Astrocyte (in vitro differentiated cells and primary cell): Measurements from ENCODE around the gene MFNG. TPM values are rescaled to one million over a fixed set of nuclear protein-coding genes. Genes with fewer than 3 reads are reported as not detected.

ENCODE experiments used
- DNase-seq: peaks from one replicate; pipeline ENCODE4 v3.0.0-alpha.2; 2010; ENCODE audit warnings: low read depth
- FAIRE-seq: peaks from 2 replicates; lab custom pipeline; 2011; peaks lifted over from hg19 to GRCh38; lab: Jason Lieb, UNC
- H2AFZ ChIP-seq: 2 replicates; pipeline ENCODE4 v1.6.0; 2012; ENCODE audit warnings: low read depth, low read length, inconsistent platforms
- H3K27ac ChIP-seq: 2 replicates; pipeline ENCODE4 v1.5.1; 2011; ENCODE audit warnings: low read depth, low read length, inconsistent platforms
- H3K27me3 ChIP-seq: 2 replicates; pipeline ENCODE4 v1.6.0; 2011; ENCODE audit warnings: low read length, inconsistent platforms; ENCODE audit not compliant: insufficient read depth
- H3K36me3 ChIP-seq: 2 replicates; pipeline ENCODE4 v1.5.1; 2011; ENCODE audit warnings: low read length, inconsistent platforms; ENCODE audit not compliant: insufficient read depth
- H3K4me1 ChIP-seq: 2 replicates; pipeline ENCODE4 v1.5.1; 2011; ENCODE audit warnings: low read length, inconsistent platforms; ENCODE audit not compliant: insufficient read depth
- H3K4me2 ChIP-seq: 2 replicates; pipeline ENCODE4 v1.6.0; 2012; ENCODE audit warnings: low read length, inconsistent platforms
- H3K4me3 ChIP-seq: 2 replicates; pipeline ENCODE4 v1.5.1; 2011; ENCODE audit warnings: low read depth, mild to moderate bottlenecking, low read length, inconsistent platforms; ENCODE audit not compliant: insufficient read depth
- H3K79me2 ChIP-seq: 2 replicates; pipeline ENCODE4 v1.6.0; 2012; ENCODE audit warnings: mild to moderate bottlenecking, low read length, inconsistent platforms; ENCODE audit not compliant: insufficient read depth
- H3K9ac ChIP-seq: 2 replicates; pipeline ENCODE4 v1.6.0; 2012; ENCODE audit warnings: mild to moderate bottlenecking, low read length, inconsistent platforms
- H3K9me3 ChIP-seq: 2 replicates; pipeline ENCODE4 v1.5.1; 2012; ENCODE audit warnings: low read depth, mild to moderate bottlenecking, low read length, inconsistent platforms; ENCODE audit not compliant: insufficient read depth
- H4K20me1 ChIP-seq: 2 replicates; pipeline ENCODE4 v1.6.0; 2012; ENCODE audit warnings: low read length, inconsistent platforms; ENCODE audit not compliant: insufficient read depth
- H3K27ac Mint-ChIP-seq: one replicate; pipeline ENCODE4 v1.8.0; 2021; ENCODE audit warnings: mild to moderate bottlenecking, mixed read lengths; ENCODE audit not compliant: unreplicated experiment
- H3K27me3 Mint-ChIP-seq: one replicate; pipeline ENCODE4 v1.8.0; 2021; ENCODE audit warnings: low read depth, mixed read lengths; ENCODE audit not compliant: unreplicated experiment
- H3K36me3 Mint-ChIP-seq: one replicate; pipeline ENCODE4 v1.8.0; 2021; ENCODE audit warnings: low read depth, mixed read lengths; ENCODE audit not compliant: unreplicated experiment
- H3K4me1 Mint-ChIP-seq: one replicate; pipeline ENCODE4 v1.8.0; 2021; ENCODE audit warnings: low read depth, mixed read lengths; ENCODE audit not compliant: unreplicated experiment
- H3K4me3 Mint-ChIP-seq: one replicate; pipeline ENCODE4 v1.8.0; 2021; ENCODE audit warnings: mild to moderate bottlenecking, moderate library complexity, mixed read lengths; ENCODE audit not compliant: unreplicated experiment
- H3K9me3 Mint-ChIP-seq: one replicate; pipeline ENCODE4 v1.8.0; 2021; ENCODE audit warnings: mild to moderate bottlenecking, mixed read lengths; ENCODE audit not compliant: unreplicated experiment
- EZH2 ChIP-seq: IDR thresholded peaks from 2 replicates; pipeline ENCODE4 v1.6.1; 2012; ENCODE audit warnings: mild to moderate bottlenecking, low read length, inconsistent platforms; ENCODE audit not compliant: insufficient read depth
- total RNA-seq: library from RNA; stranded (reverse); gene quantifications from 2 replicates; pipeline ENCODE4 v1.2.1, GENCODE V29; 2021
- TF ChIP-seq, protein P1 (sequence below): IDR thresholded peaks from 2 replicates; pipeline ENCODE4 v1.5.1; 2011; ENCODE audit warnings: low read depth, mild to moderate bottlenecking, inconsistent platforms, low read length, moderate library complexity; ENCODE audit not compliant: insufficient read depth

The MFNG gene
- total RNA-seq, 1 donor from 2014 or later: 1.4 TPM

GRCh38 chr22:37426706-37427134 lies 59.5 kb downstream of the MFNG start:
- no peak overlapping the region for H3K27ac ChIP-seq
- TF ChIP-seq, protein P1, sequence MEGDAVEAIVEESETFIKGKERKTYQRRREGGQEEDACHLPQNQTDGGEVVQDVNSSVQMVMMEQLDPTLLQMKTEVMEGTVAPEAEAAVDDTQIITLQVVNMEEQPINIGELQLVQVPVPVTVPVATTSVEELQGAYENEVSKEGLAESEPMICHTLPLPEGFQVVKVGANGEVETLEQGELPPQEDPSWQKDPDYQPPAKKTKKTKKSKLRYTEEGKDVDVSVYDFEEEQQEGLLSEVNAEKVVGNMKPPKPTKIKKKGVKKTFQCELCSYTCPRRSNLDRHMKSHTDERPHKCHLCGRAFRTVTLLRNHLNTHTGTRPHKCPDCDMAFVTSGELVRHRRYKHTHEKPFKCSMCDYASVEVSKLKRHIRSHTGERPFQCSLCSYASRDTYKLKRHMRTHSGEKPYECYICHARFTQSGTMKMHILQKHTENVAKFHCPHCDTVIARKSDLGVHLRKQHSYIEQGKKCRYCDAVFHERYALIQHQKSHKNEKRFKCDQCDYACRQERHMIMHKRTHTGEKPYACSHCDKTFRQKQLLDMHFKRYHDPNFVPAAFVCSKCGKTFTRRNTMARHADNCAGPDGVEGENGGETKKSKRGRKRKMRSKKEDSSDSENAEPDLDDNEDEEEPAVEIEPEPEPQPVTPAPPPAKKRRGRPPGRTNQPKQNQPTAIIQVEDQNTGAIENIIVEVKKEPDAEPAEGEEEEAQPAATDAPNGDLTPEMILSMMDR: no peak
- TF ChIP-seq EZH2: no peak
- Mint-ChIP-seq H3K4me1 (peaks cover 17% of the 10 kb centered on the region), H3K27ac (no peak overlapping the region), H3K27me3 (peaks cover 51% of the 10 kb centered on the region), H3K4me3 (peak overlapping the region; percentile 82), H3K9me3 (peaks cover under 1% of the 10 kb centered on the region), H3K36me3 (no peaks in the 10 kb centered on the region)
- no peak for FAIRE-seq
- H4K20me1 ChIP-seq: peaks cover 4% of the 10 kb centered on the region
- peaks cover 25% of the 10 kb centered on the region for H3K4me1 ChIP-seq
- H3K36me3 ChIP-seq: no peaks in the 10 kb centered on the region
- H3K4me3 ChIP-seq: peak overlapping the region; percentile 54
- H3K4me2 ChIP-seq: peak overlapping the region; percentile 87
- H3K27me3 ChIP-seq: peaks cover 8% of the 10 kb centered on the region
- H3K9me3 ChIP-seq: no peaks in the 10 kb centered on the region
- no peak for DNase-seq
- peak overlapping the region; percentile 56 for H3K9ac ChIP-seq
- H2AFZ ChIP-seq: peak overlapping the region; percentile 53
- no peaks in the 10 kb centered on the region for H3K79me2 ChIP-seq

- Mint-ChIP-seq H3K27me3 (peaks cover 57% of the 10 kb centered on the region), H3K9me3 (no peaks in the 10 kb centered on the region), H3K36me3 (no peaks in the 10 kb centered on the region), H3K4me1 (peaks cover 11% of the 10 kb centered on the region), H3K27ac (no peak overlapping the region), H3K4me3 (peak overlapping the region; percentile 82)
- Histone ChIP-seq H3K9me3 (no peaks in the 10 kb centered on the region), H3K79me2 (no peaks in the 10 kb centered on the region), H2AFZ (peak overlapping the region; percentile 54), H3K27me3 (peaks cover 8% of the 10 kb centered on the region), H3K9ac (peak overlapping the region; percentile 56), H3K4me3 (peak overlapping the region; percentile 54), H3K36me3 (no peaks in the 10 kb centered on the region), H4K20me1 (peaks cover 7% of the 10 kb centered on the region), H3K4me2 (peak overlapping the region; percentile 87), H3K27ac (no peak overlapping the region), H3K4me1 (peaks cover 18% of the 10 kb centered on the region)
- DNase-seq (peak; percentile 73), FAIRE-seq (no peak)
- TF ChIP-seq, protein P1: no peak
- no peak for TF ChIP-seq EZH2
Measured at GRCh38 chr22:37425800-37426705, 60.1 kb downstream of the MFNG start.
